Measurements from ENCODE around the gene ATP5PB. TPM values are rescaled to one million over a fixed set of nuclear protein-coding genes. Genes with fewer than 3 reads are reported as not detected.

The ATP5PB gene
- total and polyA plus RNA-seq, 4 donors: 143 to 257 (median 223) TPM

- Histone ChIP-seq H3K4me1 (ENCODE audit: control insufficient read depth in 4 of 4, insufficient read depth in 4 of 4, low read length in 3 of 4) (no peaks in the 10 kb centered on the region), H3K9ac (ENCODE audit: low read depth in 1 of 2, low read length in 2 of 2) (no peak overlapping the region), H3K4me3 (ENCODE audit: low read depth in 1 of 3, low read length in 3 of 3) (no peak overlapping the region), H3K27me3 (ENCODE audit: control insufficient read depth in 4 of 4, insufficient read depth in 4 of 4, low read length in 3 of 4) (no peaks in the 10 kb centered on the region), H3K9me3 (ENCODE audit: control insufficient read depth in 4 of 4, low read length in 3 of 4) (no peaks in the 10 kb centered on the region), H3K36me3 (ENCODE audit: control insufficient read depth in 4 of 4, insufficient read depth in 3 of 4, low read depth in 1 of 4, low read length in 3 of 4) (no peaks in the 10 kb centered on the region), H3K27ac (ENCODE audit: low read depth in 1 of 2, low read length in 2 of 2) (no peak overlapping the region)
- TF ChIP-seq SP1 (IDR thresholded peaks at IDR 0.05) (no peak), FOXA1 (IDR thresholded peaks at IDR 0.05) (no peak), CTCF (IDR thresholded peaks at IDR 0.05; ENCODE audit: low read depth, low read length, missing input control) (no peak), RAD21 (IDR thresholded peaks at IDR 0.05) (no peak), GABPA (IDR thresholded peaks at IDR 0.05 in 1 of 2, conservative IDR thresholded peaks at IDR 0.05 in 1 of 2) (no peak), YY1 (IDR thresholded peaks at IDR 0.05) (no peak), MAX (IDR thresholded peaks at IDR 0.05) (no peak), JUND (IDR thresholded peaks at IDR 0.05) (no peak), EGR1 (IDR thresholded peaks at IDR 0.05; ENCODE audit: low read depth in 2 of 2) (no peak), NR2F2 (IDR thresholded peaks at IDR 0.05) (no peak), FOXA2 (IDR thresholded peaks at IDR 0.05) (no peak), HNF4A (conservative IDR thresholded peaks at IDR 0.05) (no peak), TAF1 (conservative IDR thresholded peaks at IDR 0.05) (no peak), ZBTB33 (IDR thresholded peaks at IDR 0.05) (no peak), HNF4G (IDR thresholded peaks at IDR 0.05) (no peak)
- TF ChIP-seq, protein P1, sequence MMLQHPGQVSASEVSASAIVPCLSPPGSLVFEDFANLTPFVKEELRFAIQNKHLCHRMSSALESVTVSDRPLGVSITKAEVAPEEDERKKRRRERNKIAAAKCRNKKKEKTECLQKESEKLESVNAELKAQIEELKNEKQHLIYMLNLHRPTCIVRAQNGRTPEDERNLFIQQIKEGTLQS (IDR thresholded peaks at IDR 0.05): no peak
- TF ChIP-seq, protein P2, sequence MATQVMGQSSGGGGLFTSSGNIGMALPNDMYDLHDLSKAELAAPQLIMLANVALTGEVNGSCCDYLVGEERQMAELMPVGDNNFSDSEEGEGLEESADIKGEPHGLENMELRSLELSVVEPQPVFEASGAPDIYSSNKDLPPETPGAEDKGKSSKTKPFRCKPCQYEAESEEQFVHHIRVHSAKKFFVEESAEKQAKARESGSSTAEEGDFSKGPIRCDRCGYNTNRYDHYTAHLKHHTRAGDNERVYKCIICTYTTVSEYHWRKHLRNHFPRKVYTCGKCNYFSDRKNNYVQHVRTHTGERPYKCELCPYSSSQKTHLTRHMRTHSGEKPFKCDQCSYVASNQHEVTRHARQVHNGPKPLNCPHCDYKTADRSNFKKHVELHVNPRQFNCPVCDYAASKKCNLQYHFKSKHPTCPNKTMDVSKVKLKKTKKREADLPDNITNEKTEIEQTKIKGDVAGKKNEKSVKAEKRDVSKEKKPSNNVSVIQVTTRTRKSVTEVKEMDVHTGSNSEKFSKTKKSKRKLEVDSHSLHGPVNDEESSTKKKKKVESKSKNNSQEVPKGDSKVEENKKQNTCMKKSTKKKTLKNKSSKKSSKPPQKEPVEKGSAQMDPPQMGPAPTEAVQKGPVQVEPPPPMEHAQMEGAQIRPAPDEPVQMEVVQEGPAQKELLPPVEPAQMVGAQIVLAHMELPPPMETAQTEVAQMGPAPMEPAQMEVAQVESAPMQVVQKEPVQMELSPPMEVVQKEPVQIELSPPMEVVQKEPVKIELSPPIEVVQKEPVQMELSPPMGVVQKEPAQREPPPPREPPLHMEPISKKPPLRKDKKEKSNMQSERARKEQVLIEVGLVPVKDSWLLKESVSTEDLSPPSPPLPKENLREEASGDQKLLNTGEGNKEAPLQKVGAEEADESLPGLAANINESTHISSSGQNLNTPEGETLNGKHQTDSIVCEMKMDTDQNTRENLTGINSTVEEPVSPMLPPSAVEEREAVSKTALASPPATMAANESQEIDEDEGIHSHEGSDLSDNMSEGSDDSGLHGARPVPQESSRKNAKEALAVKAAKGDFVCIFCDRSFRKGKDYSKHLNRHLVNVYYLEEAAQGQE (IDR thresholded peaks at IDR 0.05): no peak
- WGBS: 78% methylated on average over 5 of the region's 5 CpGs
- no peak for DNase-seq (ENCODE audit: low spot score)
Observed at GRCh38 chr1:111497592-111497991, 48.3 kb downstream of the ATP5PB start.
